GM12878 (cell line): Measurements from ENCODE around the gene RASSF6. TPM values are rescaled to one million over a fixed set of nuclear protein-coding genes. Genes with fewer than 3 reads are reported as not detected.

Experiments used
- ATAC-seq: fragments of 200-7000 bp; cut with Tn5 transposase; 3 replicates; pipeline ENCODE4 v1.9.1; 2020; ENCODE audit warnings: mild to moderate bottlenecking, moderate library complexity
- BruUV-seq: library from RNA; stranded (reverse); fragments of 400-500 nt; replicated peaks from 2 replicates; lab custom pipeline; 2021; lab: Mats Ljungman, UMichigan
- CTCF ChIA-PET: fragments of 300-600 bp; sonication (Branson Sonifier 250); formaldehyde crosslinking; extraction: SDS; loops from one replicate; lab custom pipeline; 2021; ENCODE audit warnings: inconsistent platforms; lab: Yijun Ruan, JAX
- POLR2A ChIA-PET: fragments of 350-600 bp; formaldehyde crosslinking; extraction: SDS; loops from one replicate; lab custom pipeline; 2021; ENCODE audit warnings: inconsistent platforms; lab: Charles Lee
- RAD21 ChIA-PET: fragments of 300-600 bp; sonication (Branson Sonifier 250); formaldehyde crosslinking; loops from one replicate; lab custom pipeline; 2023; ENCODE audit warnings: antibody characterized with exemption; ENCODE audit not compliant: unreplicated experiment; lab: Charles Lee
- SMC1A ChIA-PET: fragments of 300-600 bp; sonication (Branson Sonifier 250); formaldehyde crosslinking; loops from one replicate; lab custom pipeline; 2023; ENCODE audit not compliant: unreplicated experiment, uncharacterized antibody; lab: Charles Lee
- DNase-seq: peaks from one replicate; pipeline ENCODE4 v3.0.0-alpha.2; 2011; ENCODE audit warnings: low read depth, low spot score
- FAIRE-seq: peaks from 3 replicates; lab custom pipeline; 2011; peaks lifted over from hg19 to GRCh38; lab: Jason Lieb, UNC
- H2AFZ ChIP-seq: 2 replicates; pipeline ENCODE4 v1.6.0; 2011; ENCODE audit warnings: low read depth, low read length, control low read depth; ENCODE audit not compliant: control insufficient read depth
- H3K27ac ChIP-seq: 2 replicates; pipeline ENCODE4 v1.5.1; 2011; ENCODE audit warnings: control low read depth; ENCODE audit not compliant: control insufficient read depth, insufficient read depth
- H3K27me3 ChIP-seq, 2 experiments: replicated peaks in 1 of 2; 2 replicates each; pipeline versions ENCODE4 v1.6.0 to v1.6.1; 2011; ENCODE audit warnings: low read length in 1 of 2; ENCODE audit not compliant: control insufficient read depth in 2 of 2, insufficient read depth in 2 of 2
- H3K36me3 ChIP-seq, 2 experiments: 2 replicates each; pipeline ENCODE4 v1.5.1; 2011; ENCODE audit warnings: low read length in 1 of 2; ENCODE audit not compliant: control insufficient read depth in 2 of 2, insufficient read depth in 2 of 2
- H3K4me1 ChIP-seq: 2 replicates; pipeline ENCODE4 v1.6.1; 2011; ENCODE audit warnings: mild to moderate bottlenecking, low read length, moderate library complexity, mixed read lengths; ENCODE audit not compliant: control insufficient read depth, insufficient read depth
- H3K4me2 ChIP-seq: 2 replicates; pipeline ENCODE4 v1.6.0; 2011; ENCODE audit warnings: control low read depth; ENCODE audit not compliant: control insufficient read depth, insufficient read depth
- H3K4me3 ChIP-seq: fragments of 200-600 bp; sonication (generic); 2 replicates; pipeline ENCODE4 v1.5.1; 2016
- H3K79me2 ChIP-seq: 2 replicates; pipeline ENCODE4 v1.6.0; 2011; ENCODE audit warnings: low read length; ENCODE audit not compliant: control insufficient read depth, insufficient read depth
- H3K9ac ChIP-seq: 2 replicates; pipeline ENCODE4 v1.8.0; 2011; ENCODE audit warnings: low read length, control low read depth, mixed read lengths; ENCODE audit not compliant: control insufficient read depth, insufficient read depth
- H3K9me3 ChIP-seq: replicated peaks from 3 replicates; pipeline ENCODE4 v1.5.1; 2011; ENCODE audit warnings: mild to moderate bottlenecking, low read length; ENCODE audit not compliant: control insufficient read depth, insufficient read depth
- H4K20me1 ChIP-seq: 2 replicates; pipeline ENCODE4 v1.6.0; 2011; ENCODE audit not compliant: control insufficient read depth, insufficient read depth
- CBX5 ChIP-seq: sonication (generic); IDR thresholded peaks from 2 replicates; pipeline ENCODE4 v1.6.1; 2016; ENCODE audit warnings: low read depth, moderate library complexity, mild to moderate bottlenecking, inconsistent platforms
- DPF2 ChIP-seq: fragments of 450-650 bp; IDR thresholded peaks from 2 replicates; pipeline ENCODE4 v1.6.1; 2017; ENCODE audit warnings: mild to moderate bottlenecking
- GATAD2B ChIP-seq: fragments of 450-650 bp; conservative IDR thresholded peaks from 2 replicates; pipeline ENCODE4 v1.6.1; 2017; ENCODE audit warnings: low read depth, mild to moderate bottlenecking, moderate library complexity
- IKZF1 ChIP-seq: fragments of 450-650 bp; conservative IDR thresholded peaks from 2 replicates; pipeline ENCODE4 v1.6.1; 2017; ENCODE audit warnings: antibody characterized with exemption, mild to moderate bottlenecking
- IKZF2 ChIP-seq, 2 experiments: fragments of 450-650 bp; IDR thresholded peaks; 2 replicates each; pipeline ENCODE4 v1.6.1; 2017; ENCODE audit warnings: mild to moderate bottlenecking in 2 of 2, moderate library complexity in 2 of 2
- IRF4 ChIP-seq: IDR thresholded peaks from 2 replicates; pipeline ENCODE4 v1.6.1; 2011; ENCODE audit warnings: low read depth, low read length
- KLF5 ChIP-seq: fragments of 450-650 bp; IDR thresholded peaks from 2 replicates; pipeline ENCODE4 v1.6.1; 2014; ENCODE audit warnings: mild to moderate bottlenecking; ENCODE audit not compliant: partially characterized antibody
- MTA2 ChIP-seq: fragments of 450-650 bp; IDR thresholded peaks from 2 replicates; pipeline ENCODE4 v1.6.1; 2016; ENCODE audit warnings: low read depth, mild to moderate bottlenecking, moderate library complexity
- MTA3 ChIP-seq: IDR thresholded peaks from 2 replicates; pipeline ENCODE4 v1.6.1; 2012; ENCODE audit warnings: low read length, inconsistent platforms, borderline replicate concordance
- USF2 ChIP-seq: IDR thresholded peaks from 2 replicates; pipeline ENCODE4 v1.6.1; 2011; ENCODE audit warnings: low read depth, low read length, improper control_type of control experiment, borderline replicate concordance
- YBX1 ChIP-seq: fragments of 450-650 bp; IDR thresholded peaks from 2 replicates; pipeline ENCODE4 v1.6.1; 2016; ENCODE audit warnings: antibody characterized with exemption
- ZNF24 ChIP-seq: fragments of 450-650 bp; IDR thresholded peaks from 2 replicates; pipeline ENCODE4 v1.6.1; 2017; ENCODE audit warnings: antibody characterized with exemption, mild to moderate bottlenecking
- ZZZ3 ChIP-seq: IDR thresholded peaks from 2 replicates; pipeline ENCODE4 v1.6.1; 2011; ENCODE audit warnings: low read depth; ENCODE audit not compliant: control insufficient read depth, insufficient read length
- WGBS: methylation state at CpG from one replicate; pipeline ENCODE4 v1.1.6; 2016; ENCODE audit warnings: low lambda C conversion rate; ENCODE audit not compliant: insufficient replicate concordance, insufficient coverage; ENCODE audit errors: missing lambda C conversion rate; 5-methylcytosine and 5-hydroxymethylcytosine counted together
- in situ Hi-C: fragments of 300-500 bp; cut with MboI; formaldehyde crosslinking; loops from 9 replicates; pipeline ENCODE4 v1.14.3; 2018; ENCODE audit warnings: mixed read lengths
- intact Hi-C: fragments of 100-400 bp; cut with micrococcal nuclease; formaldehyde crosslinking; loops from one replicate; pipeline ENCODE4 v1.14.2; 2022; ENCODE audit not compliant: unreplicated experiment
- polyA plus RNA-seq, 11 experiments: library from polyadenylated mRNA; depleted of rRNA in 4 of 11; unstranded in 6 of 11; stranded (reverse) in 5 of 11; fragments of >200 nt; fragmentation: Nextera tagmentation in 4 of 11; fragmentation: Illumina TruSeq in 1 of 11; extraction: Ambion mirVana in 4 of 11; extraction: Trizol in 1 of 11; gene quantifications; 1 replicate in 1 of 11; 2 replicates in 10 of 11; pipeline versions ENCODE4 v1.2.1 to v1.2.3, GENCODE V29; 2011 to 2016; ENCODE audit warnings: inconsistent platforms in 2 of 11, missing spikeins in 2 of 11, low read depth in 1 of 11
- total RNA-seq, 4 experiments: library from RNA; depleted of rRNA in 3 of 4; stranded (reverse); fragments of >200 nt in 3 of 4; fragmentation: Illumina TruSeq in 1 of 4; extraction: Trizol in 1 of 4; gene quantifications; 2 replicates each; pipeline versions ENCODE4 v1.2.1 to v1.2.3, GENCODE V29; 2013 to 2021
- TF ChIP-seq, protein P1 (sequence below): fragments of 450-650 bp; IDR thresholded peaks from 2 replicates; pipeline ENCODE4 v1.6.1; 2014; ENCODE audit warnings: mild to moderate bottlenecking
- TF ChIP-seq, protein P2 (sequence below): fragments of 150-350 bp; IDR thresholded peaks from 2 replicates; pipeline ENCODE4 v1.6.1; 2014; ENCODE audit warnings: mild to moderate bottlenecking, low read depth, low read length

The RASSF6 gene
- total and polyA plus RNA-seq, 10 of the 15 experiments (the other 5 are each of a cell fraction or from before 2014, with no cell fraction given) = 0.28 to 2.9 (median 0.54) TPM

GRCh38 chr4:73608689-73609594 lies 11.3 kb downstream of the RASSF6 start:
- ChIA-PET RAD21 (interaction anchor here (0.9 to 3.0 kb wide), 7 partner anchors 10 to 44 kb away, joined by 3 to 13 read pairs (median 4); partner anchors contain the start of gene RASSF6), POLR2A (interaction anchor here (1.2 to 1.8 kb wide), 3 partner anchors 10 to 19 kb away, joined by 3 to 14 read pairs (median 5); partner anchors contain the start of gene RASSF6), SMC1A (interaction anchor here (0.9 to 13.0 kb wide), 8 partner anchors 8 to 43 kb away, joined by 3 to 146 read pairs (median 4); no protein-coding TSS in a partner anchor), CTCF (interaction anchor here (0.7 to 2.2 kb wide), 9 partner anchors 8 to 44 kb away, joined by 3 to 17 read pairs (median 6); partner anchors contain the start of gene RASSF6)
- Histone ChIP-seq H3K36me3 (no peaks in the 10 kb centered on the region), H3K27me3 (no peaks in the 10 kb centered on the region), H3K4me3 (no peak overlapping the region), H2AFZ (no peak overlapping the region), H3K27ac (no peak overlapping the region), H3K4me2 (no peak overlapping the region), H4K20me1 (no peaks in the 10 kb centered on the region), H3K9me3 (no peaks in the 10 kb centered on the region; the same call in 2 of the 3 replicates), H3K9ac (no peak overlapping the region), H3K4me1 (peaks cover 13% of the 10 kb centered on the region), H3K79me2 (no peaks in the 10 kb centered on the region)
- peak; percentile 53 to 59; a peak in 3 of 4 replicates for TF ChIP-seq IKZF2 (IDR thresholded peaks at IDR 0.05)
- TF ChIP-seq, protein P1, sequence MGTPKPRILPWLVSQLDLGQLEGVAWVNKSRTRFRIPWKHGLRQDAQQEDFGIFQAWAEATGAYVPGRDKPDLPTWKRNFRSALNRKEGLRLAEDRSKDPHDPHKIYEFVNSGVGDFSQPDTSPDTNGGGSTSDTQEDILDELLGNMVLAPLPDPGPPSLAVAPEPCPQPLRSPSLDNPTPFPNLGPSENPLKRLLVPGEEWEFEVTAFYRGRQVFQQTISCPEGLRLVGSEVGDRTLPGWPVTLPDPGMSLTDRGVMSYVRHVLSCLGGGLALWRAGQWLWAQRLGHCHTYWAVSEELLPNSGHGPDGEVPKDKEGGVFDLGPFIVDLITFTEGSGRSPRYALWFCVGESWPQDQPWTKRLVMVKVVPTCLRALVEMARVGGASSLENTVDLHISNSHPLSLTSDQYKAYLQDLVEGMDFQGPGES = no peak
- 0 out of 2 replicates have a peak, but pooled peaks have one; percentile 6 for TF ChIP-seq GATAD2B
- peak; percentile 67 for TF ChIP-seq IKZF1
- no peak for TF ChIP-seq MTA3
- 0 out of 2 replicates have a peak, but pooled peaks have one; percentile 36 for TF ChIP-seq IRF4
- no peak for TF ChIP-seq KLF5
- TF ChIP-seq DPF2 = peak; percentile 45; the same call in 1 of the 2 replicates
- no peak for TF ChIP-seq USF2
- TF ChIP-seq CBX5 = no peak
- peak; percentile 29; the same call in 1 of the 2 replicates for TF ChIP-seq MTA2
- no peak for TF ChIP-seq ZZZ3
- no peak for TF ChIP-seq ZNF24
- TF ChIP-seq, protein P2, sequence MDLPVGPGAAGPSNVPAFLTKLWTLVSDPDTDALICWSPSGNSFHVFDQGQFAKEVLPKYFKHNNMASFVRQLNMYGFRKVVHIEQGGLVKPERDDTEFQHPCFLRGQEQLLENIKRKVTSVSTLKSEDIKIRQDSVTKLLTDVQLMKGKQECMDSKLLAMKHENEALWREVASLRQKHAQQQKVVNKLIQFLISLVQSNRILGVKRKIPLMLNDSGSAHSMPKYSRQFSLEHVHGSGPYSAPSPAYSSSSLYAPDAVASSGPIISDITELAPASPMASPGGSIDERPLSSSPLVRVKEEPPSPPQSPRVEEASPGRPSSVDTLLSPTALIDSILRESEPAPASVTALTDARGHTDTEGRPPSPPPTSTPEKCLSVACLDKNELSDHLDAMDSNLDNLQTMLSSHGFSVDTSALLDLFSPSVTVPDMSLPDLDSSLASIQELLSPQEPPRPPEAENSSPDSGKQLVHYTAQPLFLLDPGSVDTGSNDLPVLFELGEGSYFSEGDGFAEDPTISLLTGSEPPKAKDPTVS = no peak
- TF ChIP-seq YBX1 = no peak
- intact Hi-C loops = no loop called here
- no TSS peak for BruUV-seq
- 33% methylated on average over 3 of the region's 3 CpGs for WGBS
- DNase-seq (no peak), FAIRE-seq (no peak), ATAC-seq (peak; percentile 25)
- in situ Hi-C loops = loop anchor here (25.0 kb wide), 1 partner anchor 1497 kb away; no protein-coding TSS in a partner anchor
